Measurements from ENCODE around the gene ABLIM1. TPM values are rescaled to one million over a fixed set of nuclear protein-coding genes. Genes with fewer than 3 reads are reported as not detected.
A peak's percentile ranks its signal among the peaks of the same experiment; 100 is the strongest.

The ABLIM1 gene
- total RNA-seq, 1 donor from 2014 or later: 39.8 TPM

DNA sequence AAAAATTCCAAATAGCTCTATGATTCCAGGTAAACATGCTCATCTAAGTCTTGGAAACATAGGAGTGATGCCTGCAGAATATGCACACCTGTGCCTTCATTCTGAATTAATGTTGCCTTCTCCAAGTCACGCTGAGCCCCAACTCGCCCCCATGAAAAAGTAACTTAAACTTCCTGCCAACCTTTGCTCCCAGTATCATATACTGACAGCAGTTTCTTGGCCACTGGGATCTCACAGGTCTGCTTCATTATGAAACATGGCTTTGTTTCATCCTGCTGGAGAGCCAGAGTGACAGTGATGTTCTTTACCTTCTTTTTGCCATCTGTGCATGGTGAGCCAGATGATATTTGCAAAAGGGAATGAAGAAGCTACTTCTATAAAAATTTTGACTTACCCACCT lies 34.9 kb downstream of the ABLIM1 start:
- H3K36me3 ChIP-seq: no peaks in the 10 kb centered on the region
- H3F3A ChIP-seq (ENCODE audit: low read depth): no peaks in the 10 kb centered on the region
- H3K4me2 ChIP-seq: no peak overlapping the region
- Mint-ChIP-seq H3K9me3 (peaks cover 10% of the 10 kb centered on the region), H3K36me3 (peaks cover 3% of the 10 kb centered on the region), H3K4me3 (no peak overlapping the region), H3K4me1 (peaks cover 23% of the 10 kb centered on the region), H3K27ac (no peak overlapping the region), H3K27me3 (ENCODE audit: insufficient read depth, low read depth) (peaks cover 4% of the 10 kb centered on the region)
- H3K4me3 ChIP-seq: no peak overlapping the region
- H3K9ac ChIP-seq: no peak overlapping the region
- H2AFZ ChIP-seq (replicated peaks): no peak overlapping the region
- no peaks in the 10 kb centered on the region for H4K20me1 ChIP-seq (ENCODE audit: low read depth)
- TF ChIP-seq, protein P1, sequence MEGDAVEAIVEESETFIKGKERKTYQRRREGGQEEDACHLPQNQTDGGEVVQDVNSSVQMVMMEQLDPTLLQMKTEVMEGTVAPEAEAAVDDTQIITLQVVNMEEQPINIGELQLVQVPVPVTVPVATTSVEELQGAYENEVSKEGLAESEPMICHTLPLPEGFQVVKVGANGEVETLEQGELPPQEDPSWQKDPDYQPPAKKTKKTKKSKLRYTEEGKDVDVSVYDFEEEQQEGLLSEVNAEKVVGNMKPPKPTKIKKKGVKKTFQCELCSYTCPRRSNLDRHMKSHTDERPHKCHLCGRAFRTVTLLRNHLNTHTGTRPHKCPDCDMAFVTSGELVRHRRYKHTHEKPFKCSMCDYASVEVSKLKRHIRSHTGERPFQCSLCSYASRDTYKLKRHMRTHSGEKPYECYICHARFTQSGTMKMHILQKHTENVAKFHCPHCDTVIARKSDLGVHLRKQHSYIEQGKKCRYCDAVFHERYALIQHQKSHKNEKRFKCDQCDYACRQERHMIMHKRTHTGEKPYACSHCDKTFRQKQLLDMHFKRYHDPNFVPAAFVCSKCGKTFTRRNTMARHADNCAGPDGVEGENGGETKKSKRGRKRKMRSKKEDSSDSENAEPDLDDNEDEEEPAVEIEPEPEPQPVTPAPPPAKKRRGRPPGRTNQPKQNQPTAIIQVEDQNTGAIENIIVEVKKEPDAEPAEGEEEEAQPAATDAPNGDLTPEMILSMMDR (IDR thresholded peaks at IDR 0.05): no peak
- no peaks in the 10 kb centered on the region for H3K79me2 ChIP-seq (ENCODE audit: low read depth)
- no peaks in the 10 kb centered on the region for H3K27me3 ChIP-seq
- H3K27ac ChIP-seq: no peak overlapping the region
- H3K9me3 ChIP-seq (ENCODE audit: low read depth): no peaks in the 10 kb centered on the region
- H3K4me1 ChIP-seq: no peaks in the 10 kb centered on the region
- DNase-seq (ENCODE audit: low spot score): no peak

DNA sequence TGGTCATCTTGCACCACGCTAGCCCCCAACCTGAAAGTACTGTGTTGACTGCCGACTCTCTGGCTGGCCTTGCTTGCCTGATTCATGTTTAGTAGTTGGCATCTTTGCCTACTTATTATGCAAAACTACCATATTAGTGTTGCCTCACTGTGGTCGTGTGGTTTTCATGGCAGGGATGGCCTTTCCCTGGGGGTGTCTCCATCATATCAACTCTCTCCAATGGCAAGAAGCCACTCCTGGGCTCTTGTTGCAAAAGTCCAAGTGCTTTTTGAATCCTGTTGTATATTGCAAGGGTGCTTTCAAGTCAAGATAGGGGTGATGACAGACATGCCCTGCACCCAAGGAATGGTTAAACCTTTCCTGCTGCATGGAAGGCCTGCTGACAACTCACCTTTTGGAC lies 39.4 kb downstream of the ABLIM1 start:
- peaks cover 3% of the 10 kb centered on the region for H3K9me3 Mint-ChIP-seq
- H3K27ac Mint-ChIP-seq: peak overlapping the region; percentile 39
- Histone ChIP-seq H3K27ac (no peak overlapping the region), H3K9me3 (ENCODE audit: low read depth) (no peaks in the 10 kb centered on the region), H3K4me3 (no peak overlapping the region), H3K27me3 (no peaks in the 10 kb centered on the region), H2AFZ (replicated peaks) (no peak overlapping the region), H4K20me1 (ENCODE audit: low read depth) (no peaks in the 10 kb centered on the region), H3K36me3 (no peaks in the 10 kb centered on the region), H3K79me2 (ENCODE audit: low read depth) (no peaks in the 10 kb centered on the region), H3K4me1 (no peaks in the 10 kb centered on the region), H3K9ac (no peak overlapping the region), H3K4me2 (no peak overlapping the region), H3F3A (ENCODE audit: low read depth) (no peaks in the 10 kb centered on the region)
- H3K27me3 Mint-ChIP-seq (ENCODE audit: insufficient read depth, low read depth): peaks cover 4% of the 10 kb centered on the region
- no peak overlapping the region for H3K4me3 Mint-ChIP-seq
- no peak for TF ChIP-seq EZH2 (IDR thresholded peaks at IDR 0.05)
- TF ChIP-seq EZH2phosphoT487 (IDR thresholded peaks at IDR 0.05): no peak
- TF ChIP-seq, protein P1 (IDR thresholded peaks at IDR 0.05): no peak
- H3K36me3 Mint-ChIP-seq: no peaks in the 10 kb centered on the region
- peaks cover 13% of the 10 kb centered on the region for H3K4me1 Mint-ChIP-seq
- DNase-seq (ENCODE audit: low spot score): no peak

DNA sequence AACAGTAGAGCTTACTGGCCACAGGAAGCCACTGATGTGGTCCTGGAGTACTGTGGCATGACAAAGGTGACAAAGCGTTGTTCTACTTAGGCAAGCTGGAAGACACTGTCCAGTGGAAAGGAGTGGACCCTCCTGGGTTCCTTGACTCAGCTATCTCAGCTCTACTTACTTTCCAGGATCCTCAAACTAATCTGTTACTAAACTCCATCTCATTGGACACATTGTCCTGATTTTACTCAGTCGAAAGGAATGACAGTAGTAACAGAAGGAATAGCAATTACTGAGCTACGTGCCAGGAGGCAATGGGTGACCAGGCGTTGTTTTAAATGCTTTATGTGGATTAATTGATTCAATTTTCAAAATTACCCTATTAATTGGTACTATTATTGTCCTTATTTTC lies 41.6 kb downstream of the ABLIM1 start:
- TF ChIP-seq EZH2 (IDR thresholded peaks at IDR 0.05) (no peak), EZH2phosphoT487 (IDR thresholded peaks at IDR 0.05) (no peak)
- TF ChIP-seq, protein P1 (IDR thresholded peaks at IDR 0.05): no peak
- H3K27me3 Mint-ChIP-seq (ENCODE audit: insufficient read depth, low read depth): peaks cover 2% of the 10 kb centered on the region
- no peak overlapping the region for H3K4me3 Mint-ChIP-seq
- H3K4me1 Mint-ChIP-seq: peaks cover 7% of the 10 kb centered on the region
- H3K36me3 ChIP-seq: no peaks in the 10 kb centered on the region
- H3K27ac Mint-ChIP-seq: no peak overlapping the region
- no peak overlapping the region for H3K4me3 ChIP-seq
- no peaks in the 10 kb centered on the region for H3K36me3 Mint-ChIP-seq
- no peak overlapping the region for H3K9ac ChIP-seq
- no peaks in the 10 kb centered on the region for H3K79me2 ChIP-seq (ENCODE audit: low read depth)
- no peaks in the 10 kb centered on the region for H3K4me1 ChIP-seq
- DNase-seq (ENCODE audit: low spot score): no peak
- no peaks in the 10 kb centered on the region for H4K20me1 ChIP-seq (ENCODE audit: low read depth)
- no peaks in the 10 kb centered on the region for H3K27me3 ChIP-seq
- no peak overlapping the region for H3K27ac ChIP-seq
- H3K4me2 ChIP-seq: no peak overlapping the region
- H3F3A ChIP-seq (ENCODE audit: low read depth): no peaks in the 10 kb centered on the region
- no peak overlapping the region for H2AFZ ChIP-seq (replicated peaks)
- no peaks in the 10 kb centered on the region for H3K9me3 ChIP-seq (ENCODE audit: low read depth)
- H3K9me3 Mint-ChIP-seq: peaks cover 5% of the 10 kb centered on the region

DNA sequence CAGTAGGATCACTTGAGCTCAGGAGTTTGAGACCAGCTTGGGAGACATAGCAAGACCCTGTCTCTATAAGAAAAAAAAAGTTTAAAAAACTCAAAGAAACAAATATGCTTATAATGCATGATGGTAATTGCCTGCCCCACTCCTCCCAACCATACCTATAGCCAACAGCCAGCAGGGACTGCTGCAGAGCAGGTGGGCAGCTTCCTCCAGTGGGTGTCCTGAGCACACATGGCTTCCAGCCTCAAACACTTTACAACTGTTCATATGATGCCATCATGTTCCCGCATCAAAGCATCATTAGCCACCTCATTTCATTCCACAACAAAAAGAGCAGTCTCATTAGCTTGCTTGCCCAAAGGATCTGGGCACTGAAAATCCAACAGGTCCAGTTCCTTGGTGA lies 42.0 kb downstream of the ABLIM1 start:
- no peaks in the 10 kb centered on the region for H3F3A ChIP-seq (ENCODE audit: low read depth)
- no peaks in the 10 kb centered on the region for H3K27me3 Mint-ChIP-seq (ENCODE audit: insufficient read depth, low read depth)
- H4K20me1 ChIP-seq (ENCODE audit: low read depth): no peaks in the 10 kb centered on the region
- no peaks in the 10 kb centered on the region for H3K9me3 ChIP-seq (ENCODE audit: low read depth)
- H3K27ac ChIP-seq: no peak overlapping the region
- DNase-seq (ENCODE audit: low spot score): no peak
- no peaks in the 10 kb centered on the region for H3K36me3 Mint-ChIP-seq
- no peak overlapping the region for H3K27ac Mint-ChIP-seq
- no peaks in the 10 kb centered on the region for H3K79me2 ChIP-seq (ENCODE audit: low read depth)
- no peaks in the 10 kb centered on the region for H3K27me3 ChIP-seq
- no peak overlapping the region for H2AFZ ChIP-seq (replicated peaks)
- no peak overlapping the region for H3K4me2 ChIP-seq
- no peaks in the 10 kb centered on the region for H3K4me1 ChIP-seq
- TF ChIP-seq EZH2phosphoT487 (IDR thresholded peaks at IDR 0.05) (no peak), EZH2 (IDR thresholded peaks at IDR 0.05) (no peak)
- TF ChIP-seq, protein P1 (IDR thresholded peaks at IDR 0.05): no peak
- H3K9ac ChIP-seq: no peak overlapping the region
- H3K4me1 Mint-ChIP-seq: peaks cover 11% of the 10 kb centered on the region
- no peak overlapping the region for H3K4me3 Mint-ChIP-seq
- no peaks in the 10 kb centered on the region for H3K36me3 ChIP-seq
- no peak overlapping the region for H3K4me3 ChIP-seq
- H3K9me3 Mint-ChIP-seq: peaks cover 3% of the 10 kb centered on the region

Measured in neural progenitor cell (in vitro differentiated cells).